ENCODE results near the gene DGKD.

DNA sequence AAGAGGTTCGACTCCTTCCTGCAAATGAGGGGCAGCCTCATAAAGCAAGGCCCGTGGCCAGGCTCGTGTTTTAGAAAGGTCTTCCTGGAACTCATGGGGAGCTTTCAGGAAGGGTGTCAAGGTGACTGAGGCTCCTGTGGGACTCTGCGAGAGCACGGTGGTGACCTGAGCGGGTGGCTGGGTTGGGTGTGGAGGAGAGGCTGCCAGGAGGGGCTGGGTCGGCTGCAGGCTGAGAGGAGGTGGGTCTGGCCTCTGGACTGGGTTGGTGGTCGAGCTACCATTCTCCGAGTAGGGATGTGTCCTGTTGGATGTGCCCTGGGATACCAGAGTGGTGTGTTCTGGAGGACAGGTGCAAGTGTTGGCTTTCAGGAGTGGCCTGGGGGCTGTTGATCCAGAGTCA, 86.4 kb downstream of the DGKD start:
- TF ChIP-seq SUZ12 (IDR thresholded peaks at IDR 0.05; ENCODE audit: extremely low read depth, insufficient read depth, insufficient read length) (no peak), ZNF274 (IDR thresholded peaks at IDR 0.05; ENCODE audit: low read depth, low read length) (no peak)

Data from NT2/D1 (cell line).